ENCODE data around the gene IFT81.

The IFT81 gene

GRCh38 chr12:110247340-110248095 lies 123.4 kb downstream of the IFT81 start:
- ChIA-PET POLR2A (no interaction called here), CTCF (interaction anchor here (1.4 to 3.0 kb wide), 3 partner anchors 9 to 23 kb away, joined by 3 to 9 read pairs (median 4); no protein-coding TSS in a partner anchor)
- no peak for DNase-seq (ENCODE audit: low read depth, low spot score)
- TF ChIP-seq CTCF (IDR thresholded peaks at IDR 0.05; ENCODE audit: insufficient read depth, low read length, missing control alignments) = no peak
- no peak overlapping the region for H3K4me3 ChIP-seq (ENCODE audit: low read depth, low read length)

GRCh38 chr12:110248096-110248447 lies 123.9 kb downstream of the IFT81 start:
- no peak for DNase-seq (ENCODE audit: low read depth, low spot score)
- ChIA-PET POLR2A (interaction anchor here (0.6 kb wide), 1 partner anchor 19 kb away, joined by 3 read pairs; no protein-coding TSS in a partner anchor), CTCF (interaction anchor here (1.4 to 3.0 kb wide), 4 partner anchors 9 to 183 kb away, joined by 3 to 9 read pairs (median 4); no protein-coding TSS in a partner anchor)
- H3K4me3 ChIP-seq (ENCODE audit: low read depth, low read length) = no peak overlapping the region
- TF ChIP-seq CTCF (IDR thresholded peaks at IDR 0.05; ENCODE audit: insufficient read depth, low read length, missing control alignments) = no peak

GRCh38 chr12:110249105-110249504 lies 124.9 kb downstream of the IFT81 start:
- CTCF ChIA-PET = interaction anchor here (1.2 to 3.0 kb wide), 4 partner anchors 8 to 182 kb away, joined by 3 to 9 read pairs (median 4); no protein-coding TSS in a partner anchor
- H3K4me3 ChIP-seq (ENCODE audit: low read depth, low read length) = no peak overlapping the region
- POLR2A ChIA-PET = no interaction called here
- TF ChIP-seq CTCF (IDR thresholded peaks at IDR 0.05; ENCODE audit: insufficient read depth, low read length, missing control alignments) = no peak
- no peak for DNase-seq (ENCODE audit: low read depth, low spot score)

GRCh38 chr12:110249716-110250225 lies 125.6 kb downstream of the IFT81 start:
- TF ChIP-seq CTCF (IDR thresholded peaks at IDR 0.05; ENCODE audit: insufficient read depth, low read length, missing control alignments) = no peak
- H3K4me3 ChIP-seq (ENCODE audit: low read depth, low read length) = no peak overlapping the region
- ChIA-PET CTCF (interaction anchor here (1.2 to 3.0 kb wide), 3 partner anchors 10 to 182 kb away, joined by 4 to 9 read pairs (median 4); no protein-coding TSS in a partner anchor), POLR2A (no interaction called here)
- DNase-seq (ENCODE audit: low read depth, low spot score) = no peak

GRCh38 chr12:110251381-110251780 lies 127.2 kb downstream of the IFT81 start:
- ChIA-PET CTCF (no interaction called here), POLR2A (no interaction called here)
- no peak for TF ChIP-seq CTCF (IDR thresholded peaks at IDR 0.05; ENCODE audit: insufficient read depth, low read length, missing control alignments)
- no peak for DNase-seq (ENCODE audit: low read depth, low spot score)
- H3K4me3 ChIP-seq (ENCODE audit: low read depth, low read length) = no peak overlapping the region

GRCh38 chr12:110252716-110253115 lies 128.6 kb downstream of the IFT81 start:
- no peak for TF ChIP-seq CTCF (IDR thresholded peaks at IDR 0.05; ENCODE audit: insufficient read depth, low read length, missing control alignments)
- ChIA-PET POLR2A (no interaction called here), CTCF (interaction anchor here (0.7 kb wide), 1 partner anchor 1515 kb away, joined by 4 read pairs; no protein-coding TSS in a partner anchor)
- H3K4me3 ChIP-seq (ENCODE audit: low read depth, low read length) = no peak overlapping the region
- DNase-seq (ENCODE audit: low read depth, low spot score) = no peak
